ENCODE results near the gene DPH3. TPM values are rescaled to one million over a fixed set of nuclear protein-coding genes. Genes with fewer than 3 reads are reported as not detected.

DPH3 gene
- total RNA-seq, 1 experiment from 2014 or later, result 16.5 TPM

GRCh38 chr3:16295298-16295890 is 30.7 kb upstream of the DPH3 start:
- no peak for DNase-seq (ENCODE audit: low spot score)

GRCh38 chr3:16294844-16295243 is 30.1 kb upstream of the DPH3 start:
- in situ Hi-C loops (cut with HindIII; ENCODE audit: low sequenced_read_pairs), result no loop called here
- DNase-seq (ENCODE audit: low spot score), result no peak

More at GRCh38 chr3:16295298-16295890, 30.7 kb upstream of the DPH3 start:
- in situ Hi-C loops (cut with HindIII; ENCODE audit: low sequenced_read_pairs), result no loop called here

GRCh38 chr3:16290827-16291196 is 26.1 kb upstream of the DPH3 start:
- DNase-seq (ENCODE audit: low spot score), result no peak
- in situ Hi-C loops (cut with HindIII; ENCODE audit: low sequenced_read_pairs), result no loop called here

GRCh38 chr3:16290007-16290826 is 25.5 kb upstream of the DPH3 start:
- peak; percentile 72 for DNase-seq (ENCODE audit: low spot score)
- in situ Hi-C loops (cut with HindIII; ENCODE audit: low sequenced_read_pairs), result no loop called here

- in situ Hi-C loops (cut with HindIII; ENCODE audit: low sequenced_read_pairs), result no loop called here
- no peak for DNase-seq (ENCODE audit: low spot score)
Measured at GRCh38 chr3:16289144-16289889, 24.6 kb upstream of the DPH3 start.

- no peak for DNase-seq (ENCODE audit: low spot score)
- in situ Hi-C loops (cut with HindIII; ENCODE audit: low sequenced_read_pairs), result no loop called here
Measured at GRCh38 chr3:16288664-16289063, 23.9 kb upstream of the DPH3 start.

GRCh38 chr3:16286751-16287543 is 22.2 kb upstream of the DPH3 start:
- DNase-seq (ENCODE audit: low spot score), result no peak
- in situ Hi-C loops (cut with HindIII; ENCODE audit: low sequenced_read_pairs), result no loop called here

GRCh38 chr3:16286161-16286560 is 21.4 kb upstream of the DPH3 start:
- in situ Hi-C loops (cut with HindIII; ENCODE audit: low sequenced_read_pairs), result no loop called here
- DNase-seq (ENCODE audit: low spot score), result no peak

- in situ Hi-C loops (cut with HindIII; ENCODE audit: low sequenced_read_pairs), result no loop called here
- DNase-seq (ENCODE audit: low spot score), result no peak
Measured at GRCh38 chr3:16284633-16285032, 19.9 kb upstream of the DPH3 start.

GRCh38 chr3:16280671-16281070 is 15.9 kb upstream of the DPH3 start:
- in situ Hi-C loops (cut with HindIII; ENCODE audit: low sequenced_read_pairs), result no loop called here
- no peak for DNase-seq (ENCODE audit: low spot score)

GRCh38 chr3:16279010-16279801 is 14.5 kb upstream of the DPH3 start:
- in situ Hi-C loops (cut with HindIII; ENCODE audit: low sequenced_read_pairs), result no loop called here
- DNase-seq (ENCODE audit: low spot score), result no peak

- DNase-seq (ENCODE audit: low spot score), result no peak
- in situ Hi-C loops (cut with HindIII; ENCODE audit: low sequenced_read_pairs), result no loop called here
Measured at GRCh38 chr3:16277471-16277870, 12.7 kb upstream of the DPH3 start.

- DNase-seq (ENCODE audit: low spot score), result no peak
- in situ Hi-C loops (cut with HindIII; ENCODE audit: low sequenced_read_pairs), result no loop called here
Measured at GRCh38 chr3:16273867-16274266, 9.1 kb upstream of the DPH3 start.

GRCh38 chr3:16272588-16272987 is 7.8 kb upstream of the DPH3 start:
- no peak for DNase-seq (ENCODE audit: low spot score)
- in situ Hi-C loops (cut with HindIII; ENCODE audit: low sequenced_read_pairs), result no loop called here

GRCh38 chr3:16270855-16271254 is 6.1 kb upstream of the DPH3 start:
- no peak for DNase-seq (ENCODE audit: low spot score)
- in situ Hi-C loops (cut with HindIII; ENCODE audit: low sequenced_read_pairs), result no loop called here

GRCh38 chr3:16266714-16267113 is 2.0 kb upstream of the DPH3 start:
- in situ Hi-C loops (cut with HindIII; ENCODE audit: low sequenced_read_pairs), result no loop called here
- DNase-seq (ENCODE audit: low spot score), result no peak

- DNase-seq (ENCODE audit: low spot score), result no peak
- in situ Hi-C loops (cut with HindIII; ENCODE audit: low sequenced_read_pairs), result no loop called here
Measured at GRCh38 chr3:16265455-16265786, 678 bp upstream of the DPH3 start.

- in situ Hi-C loops (cut with HindIII; ENCODE audit: low sequenced_read_pairs), result no loop called here
- DNase-seq (ENCODE audit: low spot score), result no peak
Measured at GRCh38 chr3:16264174-16264707, 502 bp downstream of the DPH3 start.

GRCh38 chr3:16262174-16262573 is 2.6 kb downstream of the DPH3 start:
- in situ Hi-C loops (cut with HindIII; ENCODE audit: low sequenced_read_pairs), result no loop called here
- no peak for DNase-seq (ENCODE audit: low spot score)

Measured in G401 (cell line).